Hepatocyte (in vitro differentiated cells): ENCODE measurements around the gene ZMYND8. TPM values are rescaled to one million over a fixed set of nuclear protein-coding genes. Genes with fewer than 3 reads are reported as not detected.
A peak's percentile ranks its signal among the peaks of the same experiment; 100 is the strongest.

Experiments used
- DNase-seq: peaks from one replicate; pipeline ENCODE4 v3.0.0-alpha.2; 2016; ENCODE audit warnings: low spot score
- H2AFZ ChIP-seq: fragments of 200-600 bp; sonication (generic); 2 replicates; pipeline ENCODE4 v1.6.0; 2016; ENCODE audit warnings: antibody characterized with exemption, mild to moderate bottlenecking
- H3K27ac ChIP-seq: fragments of 200-600 bp; sonication (generic); 2 replicates; pipeline ENCODE4 v1.5.1; 2016; ENCODE audit warnings: mild to moderate bottlenecking
- H3K27me3 ChIP-seq: fragments of 200-600 bp; sonication (generic); 2 replicates; pipeline ENCODE4 v1.6.1; 2016
- H3K36me3 ChIP-seq: fragments of 200-600 bp; sonication (generic); replicated peaks from 2 replicates; pipeline ENCODE4 v1.5.1; 2016; ENCODE audit warnings: low read depth; ENCODE audit not compliant: insufficient read depth
- H3K4me1 ChIP-seq: fragments of 200-600 bp; sonication (generic); 2 replicates; pipeline ENCODE4 v1.5.1; 2016; ENCODE audit warnings: mild to moderate bottlenecking, moderate library complexity; ENCODE audit not compliant: insufficient read depth
- H3K4me2 ChIP-seq: fragments of 200-600 bp; sonication (generic); 2 replicates; pipeline ENCODE4 v1.6.0; 2016
- H3K4me3 ChIP-seq: fragments of 200-600 bp; sonication (generic); 2 replicates; pipeline ENCODE4 v1.5.1; 2016; ENCODE audit warnings: mild to moderate bottlenecking
- H3K79me2 ChIP-seq: fragments of 200-600 bp; sonication (generic); 2 replicates; pipeline ENCODE4 v1.6.0; 2017; ENCODE audit warnings: mild to moderate bottlenecking
- H3K9me2 ChIP-seq: fragments of 200-600 bp; sonication (generic); replicated peaks from 2 replicates; pipeline ENCODE4 v1.6.0; 2017; ENCODE audit warnings: mild to moderate bottlenecking; ENCODE audit not compliant: insufficient read depth
- H3K9me3 ChIP-seq: fragments of 200-600 bp; sonication (generic); 2 replicates; pipeline ENCODE4 v1.5.1; 2016; ENCODE audit warnings: low read depth, mild to moderate bottlenecking
- H4K20me1 ChIP-seq: fragments of 200-600 bp; sonication (generic); 2 replicates; pipeline ENCODE4 v1.6.0; 2016; ENCODE audit warnings: mild to moderate bottlenecking; ENCODE audit not compliant: insufficient read depth, poor library complexity, severe bottlenecking
- EZH2 ChIP-seq: fragments of 200-600 bp; sonication (generic); IDR thresholded peaks from 2 replicates; pipeline ENCODE4 v1.6.1; 2016; ENCODE audit warnings: antibody characterized with exemption, mild to moderate bottlenecking, borderline replicate concordance
- EZH2phosphoT487 ChIP-seq: fragments of 200-600 bp; sonication (generic); IDR thresholded peaks from one replicate; pipeline ENCODE4 v1.6.1; 2018; ENCODE audit warnings: antibody characterized with exemption, mild to moderate bottlenecking, low read depth, moderate library complexity; ENCODE audit not compliant: unreplicated experiment, severe bottlenecking
- WGBS: methylation state at CpG from one replicate; pipeline ENCODE4 v1.1.6; 2016; ENCODE audit warnings: low lambda C conversion rate; ENCODE audit errors: missing lambda C conversion rate; 5-methylcytosine and 5-hydroxymethylcytosine counted together
- polyA plus RNA-seq: library from polyadenylated mRNA; unstranded; fragments of >200 nt; fragmentation: Nextera tagmentation; extraction: Ambion mirVana; gene quantifications from 2 replicates; pipeline ENCODE4 v1.2.1, GENCODE V29; 2016
- total RNA-seq: library from RNA; depleted of rRNA; stranded (reverse); fragments of >200 nt; gene quantifications from 2 replicates; pipeline ENCODE4 v1.2.3, GENCODE V29; 2014
- TF ChIP-seq, protein P1 (sequence below): fragments of 200-600 bp; sonication (generic); IDR thresholded peaks from 2 replicates; pipeline ENCODE4 v1.5.1; 2016; ENCODE audit warnings: antibody characterized with exemption, mild to moderate bottlenecking; ENCODE audit not compliant: poor library complexity

Gene ZMYND8
- total and polyA plus RNA-seq, 2 experiments from 2014 or later, result 30.3 to 34.3 TPM

GRCh38 chr20:47320990-47321805 is 35.3 kb downstream of the ZMYND8 start:
- peak; percentile 54 for DNase-seq
- Histone ChIP-seq H3K79me2 (peaks cover 82% of the 10 kb centered on the region), H3K36me3 (no peaks in the 10 kb centered on the region), H3K9me2 (no peaks in the 10 kb centered on the region), H3K4me3 (no peak overlapping the region), H2AFZ (no peak overlapping the region), H3K9me3 (no peaks in the 10 kb centered on the region), H3K27ac (peak overlapping the region; percentile 96), H4K20me1 (no peaks in the 10 kb centered on the region), H3K4me1 (peaks cover 59% of the 10 kb centered on the region), H3K4me2 (peak overlapping the region; percentile 26), H3K27me3 (no peaks in the 10 kb centered on the region)
- WGBS, result 68% methylated on average over 7 of the region's 7 CpGs
- TF ChIP-seq EZH2 (no peak), EZH2phosphoT487 (no peak)
- TF ChIP-seq, protein P1, sequence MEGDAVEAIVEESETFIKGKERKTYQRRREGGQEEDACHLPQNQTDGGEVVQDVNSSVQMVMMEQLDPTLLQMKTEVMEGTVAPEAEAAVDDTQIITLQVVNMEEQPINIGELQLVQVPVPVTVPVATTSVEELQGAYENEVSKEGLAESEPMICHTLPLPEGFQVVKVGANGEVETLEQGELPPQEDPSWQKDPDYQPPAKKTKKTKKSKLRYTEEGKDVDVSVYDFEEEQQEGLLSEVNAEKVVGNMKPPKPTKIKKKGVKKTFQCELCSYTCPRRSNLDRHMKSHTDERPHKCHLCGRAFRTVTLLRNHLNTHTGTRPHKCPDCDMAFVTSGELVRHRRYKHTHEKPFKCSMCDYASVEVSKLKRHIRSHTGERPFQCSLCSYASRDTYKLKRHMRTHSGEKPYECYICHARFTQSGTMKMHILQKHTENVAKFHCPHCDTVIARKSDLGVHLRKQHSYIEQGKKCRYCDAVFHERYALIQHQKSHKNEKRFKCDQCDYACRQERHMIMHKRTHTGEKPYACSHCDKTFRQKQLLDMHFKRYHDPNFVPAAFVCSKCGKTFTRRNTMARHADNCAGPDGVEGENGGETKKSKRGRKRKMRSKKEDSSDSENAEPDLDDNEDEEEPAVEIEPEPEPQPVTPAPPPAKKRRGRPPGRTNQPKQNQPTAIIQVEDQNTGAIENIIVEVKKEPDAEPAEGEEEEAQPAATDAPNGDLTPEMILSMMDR, result no peak

DNA sequence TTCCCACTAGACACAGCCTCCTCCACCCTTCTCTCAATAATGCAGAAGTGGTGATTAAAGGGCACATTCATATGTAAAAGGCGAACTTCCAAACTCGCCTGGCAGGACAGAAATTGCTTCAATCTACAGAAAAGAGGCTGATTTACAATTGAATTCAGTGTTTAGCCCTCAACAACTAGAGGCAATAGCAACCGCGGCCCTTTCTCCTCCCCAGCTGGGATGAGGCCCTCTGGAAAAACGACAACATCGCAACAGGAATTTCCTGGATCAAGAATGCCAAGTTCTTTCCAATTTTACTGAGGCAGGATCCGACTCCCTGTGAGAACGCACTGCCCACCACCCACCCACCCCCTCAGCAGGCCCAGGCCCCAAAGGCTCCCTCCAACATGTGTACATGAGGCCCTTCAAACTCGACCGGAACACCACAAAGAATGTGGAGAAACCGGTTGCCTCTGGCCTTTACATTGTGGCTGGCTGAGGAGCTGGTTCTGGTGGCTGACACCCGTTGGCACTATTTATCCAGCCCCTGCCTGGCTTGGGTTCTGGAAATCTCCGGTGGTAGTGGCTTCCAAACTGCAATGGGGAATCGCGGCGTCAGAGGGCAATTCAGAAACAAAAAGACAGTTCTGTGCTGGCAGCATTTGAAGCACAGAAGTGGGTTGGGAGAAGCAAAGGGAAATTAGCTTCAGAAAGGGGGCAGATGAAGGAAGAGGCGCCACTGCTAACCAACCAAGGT is 36.8 kb downstream of the ZMYND8 start:
- no peaks in the 10 kb centered on the region for H3K36me3 ChIP-seq
- TF ChIP-seq EZH2, result no peak
- no peak for TF ChIP-seq EZH2phosphoT487
- TF ChIP-seq, protein P1, result no peak
- H3K9me3 ChIP-seq, result no peaks in the 10 kb centered on the region
- 20% methylated on average over 17 of the region's 17 CpGs for WGBS
- H3K4me3 ChIP-seq, result no peak overlapping the region
- no peaks in the 10 kb centered on the region for H4K20me1 ChIP-seq
- H3K9me2 ChIP-seq, result no peaks in the 10 kb centered on the region
- peak; percentile 81 for DNase-seq
- H2AFZ ChIP-seq, result peak overlapping the region; percentile 8
- peaks cover 74% of the 10 kb centered on the region for H3K4me1 ChIP-seq
- peaks cover 82% of the 10 kb centered on the region for H3K79me2 ChIP-seq
- H3K27ac ChIP-seq, result peak overlapping the region; percentile 96
- no peaks in the 10 kb centered on the region for H3K27me3 ChIP-seq
- peak overlapping the region; percentile 70 for H3K4me2 ChIP-seq

- TF ChIP-seq EZH2 (no peak), EZH2phosphoT487 (no peak)
- 13% methylated on average over 28 of the region's 28 CpGs for WGBS
- H3K27ac ChIP-seq, result peak overlapping the region; percentile 96
- H3K9me3 ChIP-seq, result no peaks in the 10 kb centered on the region
- H3K4me2 ChIP-seq, result peak overlapping the region; percentile 70
- no peaks in the 10 kb centered on the region for H3K36me3 ChIP-seq
- no peak overlapping the region for H3K4me3 ChIP-seq
- peaks cover 82% of the 10 kb centered on the region for H3K79me2 ChIP-seq
- H3K27me3 ChIP-seq, result no peaks in the 10 kb centered on the region
- no peaks in the 10 kb centered on the region for H4K20me1 ChIP-seq
- H3K4me1 ChIP-seq, result peaks cover 78% of the 10 kb centered on the region
- peak; percentile 79 for DNase-seq
- H2AFZ ChIP-seq, result no peak overlapping the region
- H3K9me2 ChIP-seq, result no peaks in the 10 kb centered on the region
Measured at GRCh38 chr20:47318586-47319516, 37.6 kb downstream of the ZMYND8 start.
